OCI-LY1 (cell line): ENCODE measurements around the gene DZIP3.

Source experiments
- H2AFZ ChIP-seq: fragments of 200-600 bp; sonication (generic), shearing (Covaris generic); 2 replicates; pipeline ENCODE4 v1.6.0; 2014; ENCODE audit warnings: antibody characterized with exemption, mild to moderate bottlenecking, low read length
- H3F3A ChIP-seq: fragments of 200-600 bp; sonication (generic), shearing (Covaris generic); 2 replicates; pipeline ENCODE4 v1.6.0; 2014; ENCODE audit warnings: mild to moderate bottlenecking, antibody characterized with exemption, low read length, moderate library complexity; ENCODE audit not compliant: insufficient read depth
- H3K27ac ChIP-seq: fragments of 200-600 bp; sonication (generic); 2 replicates; pipeline ENCODE4 v1.5.1; 2014; ENCODE audit warnings: low read length, mixed run types, mild to moderate bottlenecking, low read depth; ENCODE audit not compliant: poor library complexity, severe bottlenecking
- H3K27me3 ChIP-seq: fragments of 200-600 bp; sonication (generic); 2 replicates; pipeline ENCODE4 v1.6.0; 2014; ENCODE audit warnings: antibody characterized with exemption, mild to moderate bottlenecking, low read length, moderate library complexity; ENCODE audit not compliant: insufficient read depth
- H3K36me3 ChIP-seq: fragments of 200-600 bp; sonication (generic); 2 replicates; pipeline ENCODE4 v1.6.1; 2014; ENCODE audit warnings: mild to moderate bottlenecking, antibody characterized with exemption, low read length, moderate library complexity, mixed read lengths; ENCODE audit not compliant: insufficient read depth
- H3K4me1 ChIP-seq: fragments of 200-600 bp; sonication (generic); 2 replicates; pipeline ENCODE4 v1.5.1; 2014; ENCODE audit warnings: mild to moderate bottlenecking, low read length, moderate library complexity; ENCODE audit not compliant: insufficient read depth, severe bottlenecking
- H3K4me2 ChIP-seq: fragments of 200-600 bp; sonication (generic), shearing (Covaris generic); 2 replicates; pipeline ENCODE4 v1.6.1; 2014; ENCODE audit warnings: low read length
- H3K4me3 ChIP-seq: fragments of 200-600 bp; sonication (generic); 2 replicates; pipeline ENCODE4 v1.5.1; 2014; ENCODE audit warnings: low read length, low read depth, mild to moderate bottlenecking, mixed read lengths; ENCODE audit not compliant: poor library complexity, severe bottlenecking
- H3K79me2 ChIP-seq: fragments of 200-600 bp; shearing (Covaris generic); 2 replicates; pipeline ENCODE4 v1.6.1; 2016; ENCODE audit warnings: mixed run types, low read length, mixed read lengths; ENCODE audit not compliant: insufficient read depth
- H3K9ac ChIP-seq: fragments of 200-600 bp; sonication (generic), shearing (Covaris generic); 2 replicates; pipeline ENCODE4 v1.6.1; 2014; ENCODE audit warnings: mild to moderate bottlenecking, low read length, mixed read lengths
- H3K9me2 ChIP-seq: fragments of 200-600 bp; sonication (generic), shearing (Covaris generic); 2 replicates; pipeline ENCODE4 v1.6.1; 2014; ENCODE audit warnings: low read depth, mild to moderate bottlenecking, low read length, mixed read lengths
- H3K9me3 ChIP-seq: fragments of 200-600 bp; shearing (Covaris generic); 2 replicates; pipeline ENCODE4 v1.6.1; 2014; ENCODE audit warnings: low read length, mixed read lengths
- H4K20me1 ChIP-seq: fragments of 200-600 bp; sonication (generic), shearing (Covaris generic); 2 replicates; pipeline ENCODE4 v1.6.0; 2016; ENCODE audit warnings: mild to moderate bottlenecking, low read length; ENCODE audit not compliant: insufficient read depth
- EZH2 ChIP-seq: fragments of 200-600 bp; sonication (generic), shearing (Covaris generic); IDR thresholded peaks from 2 replicates; pipeline ENCODE4 v1.8.0; 2017; ENCODE audit warnings: borderline replicate concordance, mixed run types, mild to moderate bottlenecking, antibody characterized with exemption, low read length, moderate library complexity, mixed read lengths
- TF ChIP-seq, protein P1 (sequence below): fragments of 200-600 bp; sonication (generic), shearing (Covaris generic); IDR thresholded peaks from 2 replicates; pipeline ENCODE4 v1.5.1; 2017; ENCODE audit warnings: mild to moderate bottlenecking, antibody characterized with exemption, low read length, moderate library complexity, mixed read lengths

DZIP3 gene

DNA sequence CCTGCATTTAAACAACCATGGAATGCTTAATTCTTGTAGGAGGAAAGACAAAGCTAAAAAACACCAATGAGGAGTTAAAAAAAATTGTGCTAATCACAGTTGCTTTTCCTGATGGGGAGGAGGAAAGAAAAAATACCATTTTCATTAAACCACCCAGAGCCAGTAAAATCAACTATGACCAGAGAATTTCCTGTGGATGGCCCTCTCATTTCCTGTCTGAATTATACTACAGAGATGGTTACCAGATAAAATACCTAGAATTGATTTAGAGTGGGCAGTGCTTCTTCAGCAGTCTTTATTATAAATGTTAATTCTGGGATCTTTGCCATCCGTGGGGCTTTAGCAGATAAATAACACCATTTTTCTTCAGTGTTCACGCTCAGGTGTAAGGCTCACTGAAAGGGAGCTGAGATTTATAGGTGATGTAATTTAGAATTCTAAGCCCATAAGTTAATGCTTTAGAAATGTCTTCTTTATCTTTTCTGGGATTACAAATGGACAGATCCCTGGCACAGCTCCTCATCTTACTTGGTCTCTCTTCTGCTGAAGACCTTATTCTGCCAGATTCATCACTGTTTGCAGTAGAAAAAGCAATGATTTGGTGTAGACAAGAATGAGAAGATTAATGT lies 129.8 kb downstream of the DZIP3 start:
- TF ChIP-seq, protein P1, sequence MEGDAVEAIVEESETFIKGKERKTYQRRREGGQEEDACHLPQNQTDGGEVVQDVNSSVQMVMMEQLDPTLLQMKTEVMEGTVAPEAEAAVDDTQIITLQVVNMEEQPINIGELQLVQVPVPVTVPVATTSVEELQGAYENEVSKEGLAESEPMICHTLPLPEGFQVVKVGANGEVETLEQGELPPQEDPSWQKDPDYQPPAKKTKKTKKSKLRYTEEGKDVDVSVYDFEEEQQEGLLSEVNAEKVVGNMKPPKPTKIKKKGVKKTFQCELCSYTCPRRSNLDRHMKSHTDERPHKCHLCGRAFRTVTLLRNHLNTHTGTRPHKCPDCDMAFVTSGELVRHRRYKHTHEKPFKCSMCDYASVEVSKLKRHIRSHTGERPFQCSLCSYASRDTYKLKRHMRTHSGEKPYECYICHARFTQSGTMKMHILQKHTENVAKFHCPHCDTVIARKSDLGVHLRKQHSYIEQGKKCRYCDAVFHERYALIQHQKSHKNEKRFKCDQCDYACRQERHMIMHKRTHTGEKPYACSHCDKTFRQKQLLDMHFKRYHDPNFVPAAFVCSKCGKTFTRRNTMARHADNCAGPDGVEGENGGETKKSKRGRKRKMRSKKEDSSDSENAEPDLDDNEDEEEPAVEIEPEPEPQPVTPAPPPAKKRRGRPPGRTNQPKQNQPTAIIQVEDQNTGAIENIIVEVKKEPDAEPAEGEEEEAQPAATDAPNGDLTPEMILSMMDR = no peak
- TF ChIP-seq EZH2 = no peak

DNA sequence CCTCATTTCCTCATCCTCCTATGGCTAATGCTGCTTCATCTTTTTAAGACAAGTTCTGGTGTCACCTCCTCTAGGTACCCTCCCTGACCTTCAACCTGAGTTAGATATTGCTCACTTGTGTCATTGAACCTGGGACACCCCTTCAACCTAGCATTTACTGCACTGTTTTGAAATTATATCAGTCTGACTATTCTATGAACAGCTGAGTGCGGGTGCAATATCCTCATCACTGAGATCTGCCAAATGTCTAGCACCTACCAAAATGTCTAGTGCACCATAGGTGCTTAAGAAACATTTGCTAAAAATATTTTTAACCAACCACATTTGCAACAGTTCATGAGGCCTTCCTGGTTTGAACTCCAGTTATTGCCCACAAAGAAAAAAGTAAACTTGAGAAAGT lies 133.2 kb downstream of the DZIP3 start:
- Histone ChIP-seq H3K9me3 (no peaks in the 10 kb centered on the region), H2AFZ (no peak overlapping the region)
- TF ChIP-seq, protein P1 = no peak
- TF ChIP-seq EZH2 = no peak

More for the DNA sequence above, 129.8 kb downstream of the DZIP3 start:
- Histone ChIP-seq H3K4me1 (no peaks in the 10 kb centered on the region), H4K20me1 (no peaks in the 10 kb centered on the region), H3K4me2 (no peak overlapping the region), H3K4me3 (no peak overlapping the region), H3K9me2 (no peaks in the 10 kb centered on the region), H3K36me3 (no peaks in the 10 kb centered on the region), H3K79me2 (no peaks in the 10 kb centered on the region), H2AFZ (no peak overlapping the region), H3K9ac (no peak overlapping the region), H3K27ac (no peak overlapping the region), H3K9me3 (no peaks in the 10 kb centered on the region), H3F3A (no peaks in the 10 kb centered on the region), H3K27me3 (no peaks in the 10 kb centered on the region)

DNA sequence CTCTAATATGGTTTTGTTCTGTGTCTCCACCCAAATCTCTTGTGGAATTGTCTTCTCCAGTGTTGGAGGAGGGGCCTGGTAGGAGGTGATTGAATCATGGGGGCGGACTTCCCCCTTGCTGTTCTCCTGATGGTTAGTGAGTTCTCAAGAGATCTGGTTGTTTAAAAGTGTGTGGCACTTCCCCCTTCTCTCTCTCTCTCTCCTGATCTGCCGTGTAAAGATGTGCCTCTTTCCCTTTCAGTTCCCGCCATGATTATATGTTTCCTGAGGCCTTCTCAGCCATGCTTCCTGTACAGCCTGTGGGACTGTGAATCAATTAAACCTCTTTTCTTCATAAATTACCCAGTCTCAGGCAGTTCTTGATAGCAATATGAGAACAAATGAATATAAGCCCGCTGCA lies 134.6 kb downstream of the DZIP3 start:
- TF ChIP-seq, protein P1 = no peak
- no peak overlapping the region for H3K4me2 ChIP-seq
- no peaks in the 10 kb centered on the region for H3K79me2 ChIP-seq
- H3K4me1 ChIP-seq = no peaks in the 10 kb centered on the region
- H3K27me3 ChIP-seq = no peaks in the 10 kb centered on the region
- H3K9me3 ChIP-seq = no peaks in the 10 kb centered on the region
- H3K4me3 ChIP-seq = no peak overlapping the region
- H2AFZ ChIP-seq = no peak overlapping the region
- H3F3A ChIP-seq = no peaks in the 10 kb centered on the region
- no peak overlapping the region for H3K27ac ChIP-seq
- H4K20me1 ChIP-seq = no peaks in the 10 kb centered on the region
- H3K9me2 ChIP-seq = no peaks in the 10 kb centered on the region
- H3K36me3 ChIP-seq = no peaks in the 10 kb centered on the region
- H3K9ac ChIP-seq = no peak overlapping the region

More for the DNA sequence above, 133.2 kb downstream of the DZIP3 start:
- Histone ChIP-seq H3K27me3 (no peaks in the 10 kb centered on the region), H3K4me1 (no peaks in the 10 kb centered on the region), H3F3A (no peaks in the 10 kb centered on the region), H3K27ac (no peak overlapping the region), H3K36me3 (no peaks in the 10 kb centered on the region), H3K9ac (no peak overlapping the region), H4K20me1 (no peaks in the 10 kb centered on the region), H3K9me2 (no peaks in the 10 kb centered on the region), H3K79me2 (no peaks in the 10 kb centered on the region), H3K4me2 (no peak overlapping the region), H3K4me3 (no peak overlapping the region)
